ENCODE measurements around the gene SH3BGR.

The SH3BGR gene

DNA sequence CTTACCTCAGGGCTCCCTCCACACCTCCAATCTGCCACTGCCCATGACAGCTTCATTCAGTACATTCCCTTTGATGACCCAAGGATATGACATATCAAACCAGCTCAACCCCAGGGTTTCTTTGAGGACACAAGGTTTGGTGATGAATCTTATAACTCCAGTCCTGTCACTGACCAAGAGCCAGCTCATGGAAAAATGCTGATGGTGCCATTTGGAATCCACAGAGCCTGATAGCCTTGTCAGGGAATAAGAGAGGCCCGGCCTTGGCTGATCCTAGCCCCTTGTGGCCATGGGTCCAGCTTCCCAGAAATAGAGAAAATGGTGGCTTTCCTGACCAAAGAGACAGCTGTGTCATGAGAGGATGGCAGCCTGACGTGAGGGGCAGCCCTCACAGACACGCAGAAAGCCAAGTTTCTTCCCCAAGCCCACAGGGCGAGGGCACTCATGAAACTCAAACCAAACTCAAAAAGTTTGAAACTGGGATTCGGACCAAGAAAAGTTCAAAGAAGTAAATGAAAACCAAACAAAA lies 75.4 kb downstream of the SH3BGR start:
- no peak overlapping the region for H3K4me2 ChIP-seq (ENCODE audit: low read depth, low read length, poor library complexity, severe bottlenecking)
- no peaks in the 10 kb centered on the region for H3K79me2 ChIP-seq (ENCODE audit: insufficient read depth, low read length)
- H3K9me3 ChIP-seq (ENCODE audit: insufficient read depth, low read depth, low read length) = no peaks in the 10 kb centered on the region
- no peaks in the 10 kb centered on the region for H3K9me2 ChIP-seq (replicated peaks; ENCODE audit: low read depth, low read length)
- H3K9ac ChIP-seq (ENCODE audit: low read depth, low read length, poor library complexity, severe bottlenecking) = no peak overlapping the region
- TF ChIP-seq, protein P1, sequence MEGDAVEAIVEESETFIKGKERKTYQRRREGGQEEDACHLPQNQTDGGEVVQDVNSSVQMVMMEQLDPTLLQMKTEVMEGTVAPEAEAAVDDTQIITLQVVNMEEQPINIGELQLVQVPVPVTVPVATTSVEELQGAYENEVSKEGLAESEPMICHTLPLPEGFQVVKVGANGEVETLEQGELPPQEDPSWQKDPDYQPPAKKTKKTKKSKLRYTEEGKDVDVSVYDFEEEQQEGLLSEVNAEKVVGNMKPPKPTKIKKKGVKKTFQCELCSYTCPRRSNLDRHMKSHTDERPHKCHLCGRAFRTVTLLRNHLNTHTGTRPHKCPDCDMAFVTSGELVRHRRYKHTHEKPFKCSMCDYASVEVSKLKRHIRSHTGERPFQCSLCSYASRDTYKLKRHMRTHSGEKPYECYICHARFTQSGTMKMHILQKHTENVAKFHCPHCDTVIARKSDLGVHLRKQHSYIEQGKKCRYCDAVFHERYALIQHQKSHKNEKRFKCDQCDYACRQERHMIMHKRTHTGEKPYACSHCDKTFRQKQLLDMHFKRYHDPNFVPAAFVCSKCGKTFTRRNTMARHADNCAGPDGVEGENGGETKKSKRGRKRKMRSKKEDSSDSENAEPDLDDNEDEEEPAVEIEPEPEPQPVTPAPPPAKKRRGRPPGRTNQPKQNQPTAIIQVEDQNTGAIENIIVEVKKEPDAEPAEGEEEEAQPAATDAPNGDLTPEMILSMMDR (conservative IDR thresholded peaks at IDR 0.05; ENCODE audit: low read length) = no peak
- TF ChIP-seq EZH2phosphoT487 (IDR thresholded peaks at IDR 0.05; ENCODE audit: borderline replicate concordance) = no peak
- H3K4me1 ChIP-seq (ENCODE audit: insufficient read depth, low read length, poor library complexity, severe bottlenecking) = no peaks in the 10 kb centered on the region
- no peaks in the 10 kb centered on the region for H4K20me1 ChIP-seq (ENCODE audit: insufficient read depth, low read length, poor library complexity, severe bottlenecking)
- H3K4me3 ChIP-seq (ENCODE audit: low read length, poor library complexity, severe bottlenecking) = no peak overlapping the region
- no peaks in the 10 kb centered on the region for H3F3A ChIP-seq (ENCODE audit: low read depth)
- H3K36me3 ChIP-seq (ENCODE audit: insufficient read depth, low read length) = no peaks in the 10 kb centered on the region
- H3K27me3 ChIP-seq (ENCODE audit: insufficient read depth, low read length, poor library complexity, severe bottlenecking) = no peaks in the 10 kb centered on the region
- H2AFZ ChIP-seq (ENCODE audit: low read length) = no peak overlapping the region

DNA sequence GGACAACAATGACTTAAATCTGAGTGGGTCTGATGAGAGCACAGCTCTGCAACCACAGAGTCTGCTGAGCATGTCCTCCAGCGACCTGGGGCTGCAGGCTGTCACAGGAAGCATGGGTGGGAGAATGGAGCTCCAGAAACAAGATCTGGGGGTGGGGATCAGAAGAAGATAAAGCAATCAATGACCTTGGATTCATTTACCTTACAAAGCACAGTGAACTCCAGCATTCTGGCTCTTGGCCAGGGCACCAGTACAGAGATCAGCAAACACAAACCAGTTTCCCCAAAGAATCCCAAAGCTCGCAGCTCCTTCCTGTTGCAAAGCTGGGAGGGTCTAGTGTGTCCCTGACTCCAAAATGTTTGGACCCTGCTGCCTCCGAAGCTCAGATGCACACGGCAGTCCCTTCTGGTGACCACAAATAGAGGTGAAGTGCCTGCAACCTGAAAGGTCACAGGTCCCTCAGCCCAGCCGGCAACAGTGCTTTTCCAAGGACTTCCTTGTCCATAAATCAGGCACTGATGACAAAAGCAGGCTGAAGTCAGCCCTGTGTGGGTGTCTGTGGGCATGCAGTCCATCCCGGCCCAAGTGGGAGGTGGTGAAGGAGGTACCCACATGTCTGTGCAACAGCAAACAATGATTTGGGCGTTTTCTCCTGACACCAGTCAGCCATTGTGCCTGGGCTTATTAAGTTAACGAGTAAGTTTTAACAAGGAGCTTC lies 76.1 kb downstream of the SH3BGR start:
- Histone ChIP-seq H3K4me2 (ENCODE audit: low read depth, low read length, poor library complexity, severe bottlenecking) (no peak overlapping the region), H3K4me1 (ENCODE audit: insufficient read depth, low read length, poor library complexity, severe bottlenecking) (no peaks in the 10 kb centered on the region)

DNA sequence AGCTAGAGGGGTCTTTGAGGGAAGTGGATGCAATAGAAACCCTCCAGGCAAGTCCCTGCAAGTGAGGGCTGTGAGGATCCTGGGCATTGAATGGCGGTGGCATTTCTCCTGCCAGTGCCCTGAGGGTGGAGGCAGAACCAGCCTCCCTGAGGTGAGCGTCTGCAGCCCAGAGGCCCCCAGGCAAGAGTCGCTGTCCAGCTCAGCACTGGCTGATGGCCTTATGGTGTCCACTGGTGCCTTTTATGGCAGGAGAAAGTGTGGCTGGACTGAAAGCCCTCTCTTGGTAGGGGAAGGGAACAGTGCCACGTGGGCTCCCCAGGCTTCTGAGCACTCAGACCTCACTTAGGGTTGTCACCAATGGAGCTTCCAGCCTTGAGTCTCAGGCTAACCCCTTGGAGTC lies 77.3 kb downstream of the SH3BGR start:
- H3F3A ChIP-seq (ENCODE audit: low read depth) = no peaks in the 10 kb centered on the region
- no peaks in the 10 kb centered on the region for H3K9me3 ChIP-seq (ENCODE audit: insufficient read depth, low read depth, low read length)
- H3K9me2 ChIP-seq (replicated peaks; ENCODE audit: low read depth, low read length) = no peaks in the 10 kb centered on the region
- H3K4me1 ChIP-seq (ENCODE audit: insufficient read depth, low read length, poor library complexity, severe bottlenecking) = no peaks in the 10 kb centered on the region
- TF ChIP-seq, protein P1 (conservative IDR thresholded peaks at IDR 0.05; ENCODE audit: low read length) = no peak
- no peak for TF ChIP-seq EZH2phosphoT487 (IDR thresholded peaks at IDR 0.05; ENCODE audit: borderline replicate concordance)
- H4K20me1 ChIP-seq (ENCODE audit: insufficient read depth, low read length, poor library complexity, severe bottlenecking) = no peaks in the 10 kb centered on the region
- no peak overlapping the region for H3K4me3 ChIP-seq (ENCODE audit: low read length, poor library complexity, severe bottlenecking)
- no peak overlapping the region for H3K9ac ChIP-seq (ENCODE audit: low read depth, low read length, poor library complexity, severe bottlenecking)
- no peak overlapping the region for H3K4me2 ChIP-seq (ENCODE audit: low read depth, low read length, poor library complexity, severe bottlenecking)
- no peaks in the 10 kb centered on the region for H3K79me2 ChIP-seq (ENCODE audit: insufficient read depth, low read length)
- no peaks in the 10 kb centered on the region for H3K27me3 ChIP-seq (ENCODE audit: insufficient read depth, low read length, poor library complexity, severe bottlenecking)
- H2AFZ ChIP-seq (ENCODE audit: low read length) = no peak overlapping the region
- no peaks in the 10 kb centered on the region for H3K36me3 ChIP-seq (ENCODE audit: insufficient read depth, low read length)

More for the DNA sequence above, 76.1 kb downstream of the SH3BGR start:
- Histone ChIP-seq H3K9ac (ENCODE audit: low read depth, low read length, poor library complexity, severe bottlenecking) (no peak overlapping the region), H4K20me1 (ENCODE audit: insufficient read depth, low read length, poor library complexity, severe bottlenecking) (no peaks in the 10 kb centered on the region), H2AFZ (ENCODE audit: low read length) (no peak overlapping the region), H3K27me3 (ENCODE audit: insufficient read depth, low read length, poor library complexity, severe bottlenecking) (no peaks in the 10 kb centered on the region), H3K79me2 (ENCODE audit: insufficient read depth, low read length) (no peaks in the 10 kb centered on the region), H3K4me3 (ENCODE audit: low read length, poor library complexity, severe bottlenecking) (no peak overlapping the region), H3F3A (ENCODE audit: low read depth) (no peaks in the 10 kb centered on the region), H3K9me3 (ENCODE audit: insufficient read depth, low read depth, low read length) (no peaks in the 10 kb centered on the region), H3K9me2 (replicated peaks; ENCODE audit: low read depth, low read length) (no peaks in the 10 kb centered on the region), H3K36me3 (ENCODE audit: insufficient read depth, low read length) (no peaks in the 10 kb centered on the region)
- TF ChIP-seq, protein P1 (conservative IDR thresholded peaks at IDR 0.05; ENCODE audit: low read length) = no peak
- no peak for TF ChIP-seq EZH2phosphoT487 (IDR thresholded peaks at IDR 0.05; ENCODE audit: borderline replicate concordance)
